ENCODE data around the gene SLX4IP.
"Not testable (repeated sequence)": the region's sequence is repeated elsewhere in the genome, so short reads cannot be mapped to it uniquely, and the experiment has no call there.

Gene SLX4IP

GRCh38 chr20:10613426-10613825 lies 178.3 kb downstream of the SLX4IP start:
- not testable (repeated sequence) for DNase-seq

DNA sequence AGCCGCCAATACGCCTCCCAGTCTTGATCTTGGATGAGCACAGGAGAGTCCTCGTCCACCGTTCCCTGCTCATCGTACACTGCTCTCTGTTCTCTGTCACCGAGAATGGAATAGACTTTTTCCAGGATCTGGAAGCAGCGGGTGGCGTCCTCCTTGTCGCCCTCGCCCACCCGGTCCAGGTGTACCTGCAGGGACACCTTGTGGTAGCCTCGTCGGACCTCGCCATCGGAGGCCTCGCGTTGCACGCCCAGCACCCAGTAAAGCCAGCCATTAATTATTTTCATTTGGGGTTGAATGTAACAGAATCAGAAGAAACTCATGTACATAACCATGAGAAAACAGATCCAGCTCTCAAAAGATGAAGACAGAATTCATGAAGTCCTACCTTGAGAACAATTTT lies 178.8 kb downstream of the SLX4IP start:
- no peak for DNase-seq

DNA sequence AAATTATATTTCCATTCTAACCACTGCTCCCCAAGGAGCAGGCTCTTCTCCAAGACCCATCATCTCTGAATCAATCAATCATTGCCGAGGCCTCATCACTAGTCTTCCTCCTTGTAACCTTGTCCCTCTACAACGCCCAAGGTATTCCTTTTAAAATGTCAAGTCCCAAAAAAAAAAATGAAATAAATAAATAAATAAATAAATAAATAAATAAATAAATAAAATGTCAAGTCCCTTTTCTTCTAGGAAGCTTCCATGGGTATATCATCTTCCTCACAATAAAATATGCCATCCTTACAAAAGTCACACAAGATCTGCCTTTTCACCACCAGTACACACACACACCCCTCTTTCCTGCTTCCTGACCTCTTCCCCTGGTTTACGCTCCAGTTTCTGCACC lies 181.1 kb downstream of the SLX4IP start:
- no peak for DNase-seq

DNA sequence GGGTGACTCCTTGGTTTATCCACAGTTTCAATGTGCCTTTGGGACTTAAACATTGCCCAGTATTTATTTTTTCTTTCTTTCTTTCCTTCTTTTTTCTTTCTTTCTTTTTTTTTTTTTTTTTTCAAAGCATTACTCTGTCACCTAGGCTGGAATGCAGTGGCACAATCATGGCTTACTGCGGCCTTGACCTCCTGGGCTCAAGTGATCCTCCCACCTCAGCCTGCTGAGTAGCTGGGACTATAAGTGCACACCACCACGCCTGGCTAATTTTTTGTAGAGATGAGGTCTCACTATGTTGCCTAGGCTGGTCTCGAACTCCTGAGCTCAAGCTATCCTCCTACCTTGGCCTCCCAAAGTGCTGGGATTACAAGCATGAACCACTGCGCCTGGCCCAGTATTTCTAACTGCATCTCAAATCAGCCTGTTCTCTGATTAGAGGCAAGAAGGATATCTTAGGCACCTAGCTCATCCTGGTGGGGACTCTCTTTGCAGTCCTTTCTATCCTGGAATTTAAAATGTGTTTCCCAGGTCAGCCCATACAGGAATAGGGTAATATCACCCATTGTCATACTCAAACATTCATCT lies 182.5 kb downstream of the SLX4IP start:
- DNase-seq: not testable (repeated sequence)

- DNase-seq: no peak
Measured at GRCh38 chr20:10618611-10619245, 183.6 kb downstream of the SLX4IP start.

DNA sequence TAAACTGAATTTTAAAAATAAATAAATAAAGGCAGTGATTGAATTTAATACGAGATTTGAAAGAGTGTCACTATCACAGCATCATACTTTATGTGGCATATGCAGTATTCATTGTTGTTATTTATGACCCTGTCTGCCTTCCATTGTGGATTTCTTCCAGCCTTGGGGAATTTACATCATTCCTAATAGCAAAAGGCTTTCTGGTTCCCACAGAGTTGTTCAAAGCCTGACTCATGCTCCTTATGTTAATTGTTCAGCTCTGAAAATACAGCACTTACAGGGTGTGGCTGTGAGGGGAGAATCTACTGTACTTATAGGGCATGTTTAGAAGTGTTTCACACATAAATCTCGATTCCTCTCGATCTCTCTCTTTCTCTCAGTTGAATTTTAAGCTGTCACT lies 184.3 kb downstream of the SLX4IP start:
- no peak for DNase-seq

DNA sequence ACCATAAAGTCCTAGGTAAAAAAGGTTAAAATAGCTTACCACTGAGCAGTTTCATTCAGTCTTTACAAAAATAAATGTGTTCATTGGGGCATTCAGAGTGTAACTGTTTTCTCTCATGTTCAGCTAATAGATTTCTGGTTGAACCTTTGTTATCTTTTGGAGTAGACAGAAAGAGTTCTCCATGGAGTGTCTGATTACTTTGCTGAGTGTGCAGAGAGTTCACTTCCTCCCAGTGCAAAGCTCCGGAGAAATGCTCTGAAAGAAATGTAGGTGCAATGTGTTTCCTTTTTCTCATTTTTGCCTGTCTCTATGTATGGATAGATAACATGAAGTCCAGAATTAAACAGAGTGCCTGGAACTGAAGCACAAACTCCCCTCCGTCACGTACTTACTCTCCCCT lies 186.0 kb downstream of the SLX4IP start:
- DNase-seq: no peak

DNA sequence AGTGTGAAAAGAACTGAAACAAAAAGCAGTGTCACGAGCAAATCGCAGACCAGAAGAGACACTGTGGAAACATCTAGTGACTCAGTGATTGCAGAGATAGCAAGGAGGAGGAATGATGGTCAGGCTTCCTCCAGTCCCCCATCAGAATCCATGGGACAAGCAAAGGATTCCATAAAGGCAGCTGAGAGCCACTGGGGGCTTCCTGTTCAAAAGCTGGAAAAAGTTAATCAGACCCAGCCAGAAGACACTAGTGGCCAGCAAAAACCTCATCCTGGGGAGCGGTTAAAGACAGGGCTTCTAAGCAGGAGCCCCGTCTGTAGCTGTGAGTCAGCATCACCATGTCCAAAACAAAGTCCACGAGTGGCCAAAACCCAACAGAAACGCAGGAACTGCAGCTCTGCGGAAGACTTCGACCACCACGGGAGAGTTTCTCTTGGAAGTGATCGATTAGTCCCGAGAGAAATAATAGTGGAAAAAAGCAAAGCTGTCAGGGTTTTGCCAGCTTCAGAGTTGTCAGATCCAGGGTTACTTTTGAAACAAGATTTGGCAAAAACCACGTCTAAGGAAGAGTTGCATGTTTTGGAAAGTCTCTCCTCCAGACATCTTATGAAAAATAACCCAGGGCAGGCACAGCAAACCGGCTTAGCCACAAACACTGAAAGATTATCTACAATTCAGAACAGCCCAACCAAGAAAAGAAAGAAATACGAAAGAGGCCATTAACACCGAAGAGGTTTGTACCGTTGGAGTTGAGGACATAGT lies 187.7 kb downstream of the SLX4IP start:
- DNase-seq: no peak

DNA sequence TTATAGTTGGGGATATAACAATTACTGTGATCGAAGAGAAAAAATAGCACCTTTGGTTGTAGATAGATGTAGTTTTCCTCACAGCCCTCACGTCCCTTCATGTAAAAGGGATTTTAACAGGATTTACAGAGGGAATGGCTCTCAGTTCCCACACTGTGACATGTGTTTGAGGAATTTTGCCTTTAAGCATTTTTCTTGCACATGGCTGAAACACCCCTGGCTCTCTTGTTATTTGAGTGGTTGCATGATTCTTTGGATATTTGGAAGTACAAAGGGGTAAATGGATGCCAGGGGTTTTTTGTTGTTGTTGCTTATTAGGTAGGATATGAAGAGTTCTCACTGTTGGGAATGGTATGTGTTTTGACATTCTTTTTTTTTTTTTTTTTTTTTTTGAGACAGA lies 190.5 kb downstream of the SLX4IP start:
- no peak for DNase-seq

DNA sequence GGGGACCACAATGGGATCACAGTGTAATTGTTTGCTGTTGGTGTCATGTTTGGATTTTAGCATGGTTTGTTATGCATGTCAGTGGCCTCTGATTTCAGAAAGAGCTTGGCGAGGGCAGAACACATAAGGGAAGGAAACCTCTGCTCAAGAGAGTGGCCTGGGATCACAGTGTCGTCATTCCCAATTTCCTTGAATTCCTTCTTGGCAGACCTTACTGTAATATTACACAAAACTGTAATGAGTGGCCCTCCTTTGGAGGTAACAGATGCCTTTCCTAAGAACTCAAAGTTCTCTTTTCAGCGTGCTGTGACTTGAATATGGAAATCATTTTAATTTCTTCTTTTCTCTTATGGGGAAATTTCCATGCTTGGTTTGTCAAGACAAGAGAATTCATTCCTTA lies 191.8 kb downstream of the SLX4IP start:
- no peak for DNase-seq

- no peak for DNase-seq
Measured at GRCh38 chr20:10629946-10630650, 195.0 kb downstream of the SLX4IP start.

- no peak for DNase-seq
Measured at GRCh38 chr20:10631126-10631525, 196.0 kb downstream of the SLX4IP start.

DNA sequence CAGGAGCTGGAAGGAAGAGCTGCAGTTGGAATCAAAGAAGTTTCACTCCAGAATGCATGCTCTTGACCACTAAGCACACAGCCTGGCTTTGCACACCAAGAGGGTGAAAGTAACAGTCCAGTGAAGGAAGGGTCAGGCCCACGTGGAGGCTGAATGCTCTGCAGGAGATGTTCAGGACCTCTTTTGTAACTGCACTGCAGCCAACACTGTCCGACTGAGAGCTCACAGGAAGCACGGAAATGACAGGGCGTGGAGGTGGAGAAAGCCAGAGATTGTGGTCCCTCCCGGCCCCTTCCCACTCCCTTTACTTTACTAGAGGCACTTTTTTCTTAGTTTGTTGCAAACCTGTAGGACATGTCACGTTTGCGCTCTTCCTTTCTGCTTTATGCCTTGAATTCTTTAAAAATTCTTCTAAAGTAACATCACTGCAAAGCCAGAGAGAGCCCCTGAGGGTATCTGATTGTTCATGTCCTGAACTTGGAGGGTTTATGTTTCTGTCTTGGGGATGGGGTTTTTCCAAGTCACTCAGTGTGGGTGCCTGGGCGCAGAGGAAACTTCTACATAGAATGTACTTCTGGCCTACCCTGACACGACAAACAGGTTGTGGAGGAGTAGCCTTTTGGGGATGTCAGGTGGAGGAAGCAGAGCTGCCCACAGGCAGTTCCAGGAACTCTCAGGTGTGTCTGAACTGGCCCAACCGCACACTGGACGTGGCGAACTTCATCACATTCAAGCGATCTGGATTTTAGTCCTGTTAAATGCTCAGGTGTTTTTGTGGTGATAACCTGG lies 197.8 kb downstream of the SLX4IP start:
- DNase-seq: no peak

- no peak for DNase-seq
Measured at GRCh38 chr20:10633718-10634117, 198.6 kb downstream of the SLX4IP start.

GRCh38 chr20:10634211-10634610 lies 199.1 kb downstream of the SLX4IP start:
- no peak for DNase-seq

GRCh38 chr20:10634683-10635411 lies 199.7 kb downstream of the SLX4IP start:
- DNase-seq: no peak

DNA sequence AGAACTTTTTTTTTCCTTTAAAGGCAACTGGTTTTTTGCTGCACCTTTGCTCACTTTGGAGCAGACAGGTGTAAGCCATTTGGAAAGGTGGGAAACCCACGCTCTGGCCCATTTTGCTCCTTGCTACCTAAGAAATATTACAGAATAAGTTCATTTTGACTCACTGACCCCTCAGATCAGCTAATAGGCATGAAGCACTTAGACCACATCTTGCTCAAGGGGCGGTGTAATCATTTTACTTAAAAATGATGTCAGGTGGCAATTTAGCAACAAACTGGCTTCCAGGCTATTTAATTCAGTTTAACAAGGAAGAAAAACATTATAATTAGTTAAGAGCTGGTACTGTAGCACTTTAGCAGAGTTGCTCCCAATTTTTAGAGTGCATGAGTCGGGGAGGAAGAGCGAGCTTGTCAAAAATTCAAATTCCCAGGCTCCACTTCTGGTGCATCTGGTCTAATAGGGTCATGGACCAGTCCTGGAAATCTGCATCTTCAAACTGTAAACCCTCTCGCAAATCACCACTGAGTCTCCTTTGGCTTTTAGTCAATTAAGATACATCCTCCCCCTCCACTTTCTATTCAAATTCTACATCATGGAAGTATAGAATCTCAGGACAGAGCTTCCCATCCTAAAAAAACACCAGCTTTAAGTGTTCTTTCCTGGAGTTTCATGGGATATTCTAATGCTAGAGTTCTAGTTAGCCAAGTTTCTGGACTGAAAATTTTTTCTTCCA lies 200.5 kb downstream of the SLX4IP start:
- no peak for DNase-seq

DNA sequence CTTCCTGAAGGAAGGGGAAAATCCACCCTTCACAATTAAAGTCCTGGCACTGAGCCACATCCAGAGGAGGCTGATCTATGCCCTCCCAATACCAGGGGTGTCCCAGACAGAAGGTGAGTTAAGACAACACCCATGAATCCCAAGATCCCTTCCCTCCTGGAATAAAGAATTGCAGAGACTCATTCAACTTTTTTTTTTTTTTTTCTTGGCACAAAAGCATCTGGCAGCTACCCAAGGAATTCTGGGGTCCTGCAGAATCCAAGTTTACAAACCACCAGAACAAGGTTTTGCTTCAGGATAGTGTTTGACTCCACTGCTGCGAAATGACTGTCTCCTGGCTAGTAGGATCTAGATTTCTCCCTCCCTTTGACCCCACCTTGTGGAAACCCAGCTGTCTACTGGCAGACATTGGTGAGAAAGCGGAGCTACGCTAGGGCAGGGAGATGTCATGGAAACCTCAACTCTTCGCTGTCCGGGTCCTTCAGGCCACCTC lies 201.3 kb downstream of the SLX4IP start:
- DNase-seq: no peak

DNA sequence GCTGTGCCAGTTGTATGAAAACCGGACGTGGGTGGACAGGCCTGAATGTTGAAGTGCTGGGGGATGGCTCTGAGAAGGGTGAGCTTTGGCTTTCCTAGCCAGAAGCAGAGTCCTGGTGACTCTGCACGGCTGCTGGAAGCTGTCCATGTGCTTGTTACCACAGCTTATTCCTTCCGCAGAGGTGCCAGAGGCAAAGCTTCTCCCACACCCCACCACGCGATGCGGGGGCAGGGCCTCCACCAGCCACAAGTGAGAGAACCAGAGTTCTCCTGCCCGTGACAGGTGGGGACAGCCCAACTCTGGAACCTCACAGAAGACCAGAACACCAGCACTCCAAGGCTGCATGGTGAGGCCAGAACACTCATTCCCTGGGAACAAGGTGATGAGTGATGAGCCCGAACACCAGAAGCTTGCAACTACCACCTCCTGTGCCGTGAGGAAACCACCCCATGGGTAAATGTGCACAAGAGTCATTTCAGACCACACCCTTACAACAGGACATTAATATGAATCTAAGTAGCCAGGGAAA lies 202.0 kb downstream of the SLX4IP start:
- DNase-seq: no peak

- DNase-seq: no peak
Measured at GRCh38 chr20:10637563-10637962, 202.5 kb downstream of the SLX4IP start.
